K562 (cell line): Measurements from ENCODE around the gene TRAPPC1. TPM values are rescaled to one million over a fixed set of nuclear protein-coding genes. Genes with fewer than 3 reads are reported as not detected.

Experiments
- ATAC-seq: fragments of 200-7000 bp; cut with Tn5 transposase; 3 replicates; pipeline ENCODE4 v1.9.1; 2020; ENCODE audit warnings: moderate library complexity
- BruUV-seq: library from RNA; stranded (reverse); fragments of 400-500 nt; replicated peaks from 2 replicates; lab custom pipeline; 2021; lab: Mats Ljungman, UMichigan
- CTCF ChIA-PET: fragments of 300-600 bp; formaldehyde crosslinking; extraction: SDS; loops from one replicate; lab custom pipeline; 2021; ENCODE audit warnings: low intra/inter-chr PET ratio; lab: Yijun Ruan, JAX
- POLR2A ChIA-PET: fragments of 300-600, 350-650 bp; sonication (Branson Sonifier 250); formaldehyde crosslinking; extraction: SDS; loops from one replicate; lab custom pipeline; 2021; ENCODE audit warnings: antibody characterized with exemption, inconsistent platforms; lab: Yijun Ruan, JAX
- DNase-seq, 4 experiments: peaks; one replicate each; pipeline versions ENCODE4 v3.0.0 to v3.0.0-alpha.2; 2011 to 2018; ENCODE audit warnings: low spot score in 3 of 4, mixed read lengths in 3 of 4; ENCODE audit errors: extremely low read depth in 1 of 4
- FAIRE-seq: peaks from 2 replicates; lab custom pipeline; 2011; peaks lifted over from hg19 to GRCh38; lab: Jason Lieb, UNC
- H2AFZ ChIP-seq: 2 replicates; pipeline ENCODE4 v1.6.0; 2011; ENCODE audit warnings: low read depth, low read length, control low read depth, inconsistent platforms
- H3K27ac ChIP-seq: fragments of 200-600 bp; 3 replicates; pipeline ENCODE4 v1.8.0; 2011; ENCODE audit warnings: low read depth, mild to moderate bottlenecking, control low read depth, inconsistent platforms, low read length, moderate library complexity, mixed read lengths; ENCODE audit errors: extremely low read depth
- H3K27me3 ChIP-seq, 2 experiments: fragments of 300-600 bp in 1 of 2; 2 replicates in 1 of 2; 3 replicates in 1 of 2; pipeline versions ENCODE4 v1.6.0 to v1.8.0; 2011; ENCODE audit warnings: inconsistent platforms in 2 of 2, low read length in 2 of 2, mild to moderate bottlenecking in 1 of 2, mixed read lengths in 1 of 2, moderate library complexity in 1 of 2; ENCODE audit not compliant: control insufficient read depth in 2 of 2, insufficient read depth in 2 of 2
- H3K36me3 ChIP-seq: fragments of 300-600 bp; 3 replicates; pipeline ENCODE4 v1.8.0; 2011; ENCODE audit warnings: mild to moderate bottlenecking, low read length, inconsistent platforms; ENCODE audit not compliant: control insufficient read depth, insufficient read depth
- H3K4me1 ChIP-seq, 2 experiments: fragments of 200-600 bp in 1 of 2; replicated peaks in 1 of 2; 2 replicates in 1 of 2; 3 replicates in 1 of 2; pipeline versions ENCODE4 v1.5.1 to v1.8.0; 2011; ENCODE audit warnings: inconsistent platforms in 2 of 2, low read length in 2 of 2, mild to moderate bottlenecking in 1 of 2, mixed read lengths in 1 of 2, moderate library complexity in 1 of 2; ENCODE audit not compliant: control insufficient read depth in 2 of 2, insufficient read depth in 2 of 2
- H3K4me2 ChIP-seq: 2 replicates; pipeline ENCODE4 v1.6.1; 2011; ENCODE audit warnings: low read length, control low read depth, inconsistent platforms, mixed read lengths; ENCODE audit not compliant: insufficient read depth
- H3K4me3 ChIP-seq: fragments of 200-600 bp; sonication (generic), shearing (Covaris generic); 2 replicates; pipeline ENCODE4 v1.5.1; 2016; ENCODE audit warnings: control low read depth, inconsistent platforms
- H3K79me2 ChIP-seq: fragments of 200-600 bp; 3 replicates; pipeline ENCODE4 v1.8.0; 2011; ENCODE audit warnings: low read length, inconsistent platforms; ENCODE audit not compliant: control insufficient read depth, insufficient read depth
- H3K9ac ChIP-seq, 2 experiments: 2 replicates each; pipeline versions ENCODE4 v1.6.0 to v1.6.1; 2011; ENCODE audit warnings: low read depth in 2 of 2, low read length in 2 of 2, control low read depth in 1 of 2, inconsistent platforms in 1 of 2, mild to moderate bottlenecking in 1 of 2, mixed read lengths in 1 of 2; ENCODE audit not compliant: insufficient read depth in 1 of 2
- H3K9me1 ChIP-seq: one replicate; pipeline ENCODE4 v1.6.0; 2011; ENCODE audit warnings: inconsistent platforms, mild to moderate bottlenecking, low read length, moderate library complexity; ENCODE audit not compliant: control insufficient read depth, insufficient read depth
- H3K9me3 ChIP-seq: replicated peaks from 2 replicates; pipeline ENCODE4 v1.5.1; 2011; ENCODE audit warnings: low read depth, low read length, inconsistent platforms; ENCODE audit not compliant: control insufficient read depth, insufficient read depth
- H4K20me1 ChIP-seq: replicated peaks from 2 replicates; pipeline ENCODE4 v1.6.1; 2011; ENCODE audit warnings: low read length, inconsistent platforms, mixed read lengths; ENCODE audit not compliant: control insufficient read depth, insufficient read depth
- CXXC5 ChIP-seq: fragments of 250-450 bp; sonication (Bioruptor Pico); IDR thresholded peaks from 2 replicates; pipeline ENCODE4 v1.8.0; 2022; ENCODE audit warnings: inconsistent platforms, mild to moderate bottlenecking, moderate library complexity
- NR2C2 ChIP-seq, 2 experiments: fragments of 200-800 bp in 1 of 2; sonication (Bioruptor generic) in 1 of 2; sonication (generic) in 1 of 2; formaldehyde crosslinking in 1 of 2; IDR thresholded peaks; 2 replicates each; pipeline versions ENCODE4 v1.6.1 to v1.8.0; 2016 to 2022; ENCODE audit warnings: mild to moderate bottlenecking in 1 of 2, missing compliant biosample characterization in 1 of 2, missing genetic modification characterization in 1 of 2, missing genetic modification reagents in 1 of 2
- NR3C1 ChIP-seq: sonication (generic); formaldehyde crosslinking; IDR thresholded peaks from 2 replicates; pipeline ENCODE4 v1.8.1; 2022; ENCODE audit warnings: missing genetic modification reagents
- NR4A1 ChIP-seq, 2 experiments: fragments of 250-450 bp in 1 of 2; fragments of 450-650 bp in 1 of 2; sonication (Bioruptor Pico) in 1 of 2; IDR thresholded peaks; 2 replicates each; pipeline versions ENCODE4 v1.4.0 to v1.6.1; 2016 to 2020; ENCODE audit warnings: mild to moderate bottlenecking in 2 of 2, missing compliant biosample characterization in 1 of 2, missing genetic modification characterization in 1 of 2, moderate library complexity in 1 of 2
- ZNF140 ChIP-seq: fragments of 250-450 bp; sonication (Bioruptor Pico); IDR thresholded peaks from 2 replicates; pipeline ENCODE4 v1.8.0; 2021; ENCODE audit warnings: moderate library complexity, mild to moderate bottlenecking, inconsistent platforms
- ZNF41 ChIP-seq: fragments of 250-450 bp; sonication (Bioruptor Pico); conservative IDR thresholded peaks from 2 replicates; pipeline ENCODE4 v1.4.0; 2020; ENCODE audit warnings: mild to moderate bottlenecking
- WGBS: fragments of 100-300 bp; shearing (Covaris generic); methylation state at CpG from one replicate; pipeline ENCODE4 v1.1.6; 2016; ENCODE audit warnings: low coverage, mixed read lengths; ENCODE audit not compliant: insufficient coverage; ENCODE audit errors: missing lambda C conversion rate; 5-methylcytosine and 5-hydroxymethylcytosine counted together
- in situ Hi-C: fragments of 300-500 bp; cut with MboI; formaldehyde crosslinking; loops from 4 replicates; pipeline ENCODE4 v1.15.0; 2018; ENCODE audit warnings: inconsistent platforms, mixed read lengths
- intact Hi-C: fragments of 100-400 bp; cut with micrococcal nuclease; formaldehyde crosslinking; loops from 2 replicates; pipeline ENCODE4 v1.14.2; 2022
- polyA plus RNA-seq, 8 experiments: library from polyadenylated mRNA; depleted of rRNA in 4 of 8; stranded (reverse) in 5 of 8; unstranded in 3 of 8; fragments of >200 nt; fragmentation: Nextera tagmentation in 2 of 8; fragmentation: Illumina TruSeq in 1 of 8; extraction: Ambion mirVana in 2 of 8; extraction: Trizol in 1 of 8; gene quantifications; 2 replicates each; pipeline versions ENCODE4 v1.2.1 to v1.2.3, GENCODE V29; 2011 to 2014; ENCODE audit warnings: inconsistent platforms in 1 of 8, missing spikeins in 1 of 8
- total RNA-seq, 7 experiments: library from RNA; depleted of rRNA in 6 of 7; stranded (reverse); fragments of >200 nt in 6 of 7; fragmentation: Illumina TruSeq in 2 of 7; extraction: Trizol in 2 of 7; gene quantifications; 2 replicates each; pipeline versions ENCODE4 v1.2.1 to v1.2.3, GENCODE V29; 2011 to 2021; ENCODE audit warnings: low replicate concordance in 1 of 7
- TF ChIP-seq, protein P1 (sequence below): sonication (generic); formaldehyde crosslinking; IDR thresholded peaks from 2 replicates; pipeline ENCODE4 v1.8.0; 2022; ENCODE audit warnings: mild to moderate bottlenecking, missing genetic modification reagents
- TF ChIP-seq, protein P2 (sequence below): fragments of 450-650 bp; IDR thresholded peaks from one replicate; pipeline ENCODE4 v1.6.1; 2018; ENCODE audit warnings: mild to moderate bottlenecking, moderate library complexity; ENCODE audit not compliant: partially characterized antibody

Gene TRAPPC1
- total and polyA plus RNA-seq, 9 of the 15 experiments (the other 6 are each of a cell fraction or from before 2014, with no cell fraction given), result 11.7 to 82.8 (median 36.2) TPM

DNA sequence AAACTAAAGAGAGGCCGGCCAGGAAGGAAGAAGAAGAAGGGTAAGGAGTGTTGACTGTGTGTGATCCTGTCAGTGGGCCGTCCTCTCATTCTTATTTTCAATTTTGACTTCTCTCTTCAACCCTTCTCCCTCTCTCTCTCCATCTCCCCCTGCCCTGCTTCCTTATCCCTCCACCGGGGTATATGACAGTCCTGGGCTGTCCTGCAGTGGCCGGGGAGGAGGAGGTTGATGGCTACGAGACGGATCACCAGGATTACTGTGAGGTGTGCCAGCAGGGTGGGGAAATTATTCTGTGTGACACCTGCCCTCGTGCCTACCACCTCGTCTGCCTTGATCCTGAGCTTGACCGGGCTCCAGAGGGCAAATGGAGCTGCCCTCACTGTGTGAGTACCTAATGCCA, 37.5 kb downstream of the TRAPPC1 start:
- no peak overlapping the region for H3K9ac ChIP-seq
- H3K4me1 ChIP-seq, result peaks cover under 1 to 2% of the 10 kb centered on the region in 2 experiments; a peak in 3 of 5 replicates
- TF ChIP-seq ZNF41 (CRISPR knock-in tag) (no peak), NR3C1 (CRISPR knock-in tag) (no peak), NR4A1 (CRISPR knock-in tag; IDR thresholded peaks at IDR 0.05) (no peak), NR4A1 (tag; IDR thresholded peaks at IDR 0.05) (no peak), NR2C2 (CRISPR knock-in tag; IDR thresholded peaks at IDR 0.05) (no peak), NR2C2 (tag; IDR thresholded peaks at IDR 0.05) (no peak), CXXC5 (no peak), ZNF140 (CRISPR knock-in tag) (no peak)
- TF ChIP-seq, protein P1, sequence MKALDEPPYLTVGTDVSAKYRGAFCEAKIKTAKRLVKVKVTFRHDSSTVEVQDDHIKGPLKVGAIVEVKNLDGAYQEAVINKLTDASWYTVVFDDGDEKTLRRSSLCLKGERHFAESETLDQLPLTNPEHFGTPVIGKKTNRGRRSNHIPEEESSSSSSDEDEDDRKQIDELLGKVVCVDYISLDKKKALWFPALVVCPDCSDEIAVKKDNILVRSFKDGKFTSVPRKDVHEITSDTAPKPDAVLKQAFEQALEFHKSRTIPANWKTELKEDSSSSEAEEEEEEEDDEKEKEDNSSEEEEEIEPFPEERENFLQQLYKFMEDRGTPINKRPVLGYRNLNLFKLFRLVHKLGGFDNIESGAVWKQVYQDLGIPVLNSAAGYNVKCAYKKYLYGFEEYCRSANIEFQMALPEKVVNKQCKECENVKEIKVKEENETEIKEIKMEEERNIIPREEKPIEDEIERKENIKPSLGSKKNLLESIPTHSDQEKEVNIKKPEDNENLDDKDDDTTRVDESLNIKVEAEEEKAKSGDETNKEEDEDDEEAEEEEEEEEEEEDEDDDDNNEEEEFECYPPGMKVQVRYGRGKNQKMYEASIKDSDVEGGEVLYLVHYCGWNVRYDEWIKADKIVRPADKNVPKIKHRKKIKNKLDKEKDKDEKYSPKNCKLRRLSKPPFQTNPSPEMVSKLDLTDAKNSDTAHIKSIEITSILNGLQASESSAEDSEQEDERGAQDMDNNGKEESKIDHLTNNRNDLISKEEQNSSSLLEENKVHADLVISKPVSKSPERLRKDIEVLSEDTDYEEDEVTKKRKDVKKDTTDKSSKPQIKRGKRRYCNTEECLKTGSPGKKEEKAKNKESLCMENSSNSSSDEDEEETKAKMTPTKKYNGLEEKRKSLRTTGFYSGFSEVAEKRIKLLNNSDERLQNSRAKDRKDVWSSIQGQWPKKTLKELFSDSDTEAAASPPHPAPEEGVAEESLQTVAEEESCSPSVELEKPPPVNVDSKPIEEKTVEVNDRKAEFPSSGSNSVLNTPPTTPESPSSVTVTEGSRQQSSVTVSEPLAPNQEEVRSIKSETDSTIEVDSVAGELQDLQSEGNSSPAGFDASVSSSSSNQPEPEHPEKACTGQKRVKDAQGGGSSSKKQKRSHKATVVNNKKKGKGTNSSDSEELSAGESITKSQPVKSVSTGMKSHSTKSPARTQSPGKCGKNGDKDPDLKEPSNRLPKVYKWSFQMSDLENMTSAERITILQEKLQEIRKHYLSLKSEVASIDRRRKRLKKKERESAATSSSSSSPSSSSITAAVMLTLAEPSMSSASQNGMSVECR (CRISPR knock-in tag), result no peak
- TF ChIP-seq, protein P2, sequence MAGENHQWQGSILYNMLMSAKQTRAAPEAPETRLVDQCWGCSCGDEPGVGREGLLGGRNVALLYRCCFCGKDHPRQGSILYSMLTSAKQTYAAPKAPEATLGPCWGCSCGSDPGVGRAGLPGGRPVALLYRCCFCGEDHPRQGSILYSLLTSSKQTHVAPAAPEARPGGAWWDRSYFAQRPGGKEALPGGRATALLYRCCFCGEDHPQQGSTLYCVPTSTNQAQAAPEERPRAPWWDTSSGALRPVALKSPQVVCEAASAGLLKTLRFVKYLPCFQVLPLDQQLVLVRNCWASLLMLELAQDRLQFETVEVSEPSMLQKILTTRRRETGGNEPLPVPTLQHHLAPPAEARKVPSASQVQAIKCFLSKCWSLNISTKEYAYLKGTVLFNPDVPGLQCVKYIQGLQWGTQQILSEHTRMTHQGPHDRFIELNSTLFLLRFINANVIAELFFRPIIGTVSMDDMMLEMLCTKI, result no peak
- BruUV-seq, result TSS peak; percentile 67
- FAIRE-seq (no peak), ATAC-seq (no peak), DNase-seq (no peak)
- no peaks in the 10 kb centered on the region for H3K27me3 ChIP-seq
- no peak overlapping the region for H3K4me3 ChIP-seq
- 76% methylated on average over 7 of the region's 9 CpGs for WGBS
- no peak overlapping the region for H2AFZ ChIP-seq
- POLR2A ChIA-PET, result interaction anchor here (0.7 kb wide), 1 partner anchor 851 kb away, joined by 4 read pairs; no protein-coding TSS in a partner anchor
- no peak overlapping the region for H3K4me2 ChIP-seq
- H3K27ac ChIP-seq, result no peak overlapping the region
- no peaks in the 10 kb centered on the region for H3K9me1 ChIP-seq
- no peaks in the 10 kb centered on the region for H4K20me1 ChIP-seq
- H3K9me3 ChIP-seq, result no peaks in the 10 kb centered on the region
- peaks cover 3% of the 10 kb centered on the region; the same call in 1 of the 3 replicates for H3K79me2 ChIP-seq
- peaks cover 60% of the 10 kb centered on the region for H3K36me3 ChIP-seq
- intact Hi-C loops (loop anchor here (10.0 kb wide), 1 partner anchor 59 kb away; the partner anchor contains the start of gene KDM6B), in situ Hi-C loops (no loop called here)
- CTCF ChIA-PET, result interaction anchor here (1.2 kb wide), 1 partner anchor 31 kb away, joined by 3 read pairs; no protein-coding TSS in a partner anchor
